ENCODE results near the gene HARBI1.
A peak's percentile ranks its signal among the peaks of the same experiment; 100 is the strongest.

HARBI1 gene

GRCh38 chr11:46560300-46560991 lies 56.6 kb downstream of the HARBI1 start:
- no peak for DNase-seq (ENCODE audit: low read depth)
- peak overlapping the region; percentile 15 for H3K4me3 ChIP-seq (ENCODE audit: low read depth, low read length)

GRCh38 chr11:46559815-46560214 lies 57.2 kb downstream of the HARBI1 start:
- no peak overlapping the region for H3K4me3 ChIP-seq (ENCODE audit: low read depth, low read length)
- DNase-seq (ENCODE audit: low read depth): no peak

GRCh38 chr11:46557684-46558151 lies 59.3 kb downstream of the HARBI1 start:
- DNase-seq (ENCODE audit: low read depth): no peak
- no peak overlapping the region for H3K4me3 ChIP-seq (ENCODE audit: low read depth, low read length)

- DNase-seq (ENCODE audit: low read depth): peak; percentile 34
- no peak overlapping the region for H3K4me3 ChIP-seq (ENCODE audit: low read depth, low read length)
Observed at GRCh38 chr11:46555267-46556054, 61.6 kb downstream of the HARBI1 start.

GRCh38 chr11:46554213-46555147 lies 62.5 kb downstream of the HARBI1 start:
- DNase-seq (ENCODE audit: low read depth): peak; percentile 62
- H3K4me3 ChIP-seq (ENCODE audit: low read depth, low read length): no peak overlapping the region

GRCh38 chr11:46553814-46554212 lies 63.2 kb downstream of the HARBI1 start:
- no peak for DNase-seq (ENCODE audit: low read depth)
- no peak overlapping the region for H3K4me3 ChIP-seq (ENCODE audit: low read depth, low read length)

All from skeletal muscle cell (primary cell).